GM19463 (cell line): Measurements from ENCODE around the gene OR7A10.
"Not testable (repeated sequence)": the region's sequence is repeated elsewhere in the genome, so short reads cannot be mapped to it uniquely, and the experiment has no call there.

Experiments used
- ATAC-seq: cut with Tn5 transposase; IDR thresholded peaks from one replicate; pipeline ENCODE4 v1.9.1; 2021; ENCODE audit warnings: mild to moderate bottlenecking, moderate library complexity; ENCODE audit not compliant: unreplicated experiment

Gene OR7A10

GRCh38 chr19:14796021-14796420 is 52.7 kb downstream of the OR7A10 start:
- no peak for ATAC-seq

- no peak for ATAC-seq
These were observed 53.5 kb downstream of the OR7A10 start for GRCh38 chr19:14795078-14795721.

- ATAC-seq, result not testable (repeated sequence)
These were observed 56.5 kb downstream of the OR7A10 start for GRCh38 chr19:14792250-14792649.
